ENCODE data around the gene ADARB2.
A peak's percentile ranks its signal among the peaks of the same experiment; 100 is the strongest.
"Not testable (repeated sequence)": the region's sequence is repeated elsewhere in the genome, so short reads cannot be mapped to it uniquely, and the experiment has no call there.

Gene ADARB2

GRCh38 chr10:1451362-1451888 lies 285.9 kb downstream of the ADARB2 start:
- no peak for DNase-seq

DNA sequence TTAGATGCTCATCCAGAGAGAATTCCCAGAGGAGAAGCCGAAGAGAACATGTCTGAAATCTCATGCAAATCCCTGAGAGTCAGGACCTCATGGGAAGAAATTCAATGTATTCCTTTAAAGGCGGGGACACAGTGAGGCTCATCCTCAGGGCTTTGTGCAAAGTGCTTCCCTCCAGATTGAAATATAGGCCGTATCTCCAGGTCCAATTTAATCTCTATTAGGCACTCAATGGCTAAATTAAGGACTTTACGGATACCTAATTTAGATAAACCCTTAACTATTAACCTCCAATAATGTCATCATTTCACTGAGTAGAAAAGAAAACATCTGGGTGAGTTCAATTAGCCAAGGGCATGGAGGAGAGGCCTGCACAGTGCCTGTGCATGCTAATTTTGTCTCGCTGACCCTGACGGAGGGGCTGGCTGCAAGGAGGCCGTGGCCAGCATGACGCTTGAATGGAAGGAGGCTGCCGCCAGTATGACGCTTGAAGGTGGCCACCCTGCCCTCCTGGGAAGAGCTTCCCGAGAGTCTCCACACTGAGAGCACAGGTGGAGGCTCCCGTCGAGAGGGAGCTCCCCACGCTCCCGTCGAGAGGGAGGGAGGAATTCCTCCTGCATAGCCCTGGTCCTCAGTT lies 287.6 kb downstream of the ADARB2 start:
- no peak for DNase-seq

- DNase-seq, result no peak
Measured at GRCh38 chr10:1449021-1449420, 288.3 kb downstream of the ADARB2 start.

DNA sequence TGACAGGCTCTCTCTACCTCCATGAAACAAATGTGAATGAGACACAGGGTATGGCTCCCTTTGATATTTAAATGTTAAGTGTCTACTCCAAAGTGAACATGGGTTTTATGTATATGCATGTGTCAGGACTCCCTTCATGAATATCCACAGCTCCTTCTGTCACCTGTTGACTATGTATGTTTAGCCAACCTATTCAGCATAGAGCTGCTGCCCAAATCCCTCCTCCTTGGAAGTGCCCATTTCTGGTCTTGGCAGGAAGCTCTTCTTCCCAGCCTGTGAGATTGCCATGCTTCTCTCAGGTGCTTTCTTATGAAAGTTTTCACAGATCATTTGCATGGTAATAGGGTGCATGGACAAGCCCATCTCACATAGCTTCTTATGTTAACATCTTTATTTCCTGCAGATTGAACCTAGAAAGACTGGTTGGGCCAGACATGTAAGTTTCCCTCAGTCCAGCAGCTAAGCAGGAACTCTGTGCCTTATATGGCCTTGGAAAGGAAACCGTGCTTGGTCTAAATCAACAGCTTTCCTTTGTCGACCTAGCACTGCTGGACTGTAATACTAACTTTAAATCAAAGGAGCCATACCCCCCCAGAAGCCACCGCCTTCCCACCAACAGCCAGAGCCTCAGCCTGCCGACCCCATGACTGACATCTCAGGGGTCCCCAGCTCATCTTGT lies 288.9 kb downstream of the ADARB2 start:
- peak in 1 of 3 experiments; percentile 4 for DNase-seq

DNA sequence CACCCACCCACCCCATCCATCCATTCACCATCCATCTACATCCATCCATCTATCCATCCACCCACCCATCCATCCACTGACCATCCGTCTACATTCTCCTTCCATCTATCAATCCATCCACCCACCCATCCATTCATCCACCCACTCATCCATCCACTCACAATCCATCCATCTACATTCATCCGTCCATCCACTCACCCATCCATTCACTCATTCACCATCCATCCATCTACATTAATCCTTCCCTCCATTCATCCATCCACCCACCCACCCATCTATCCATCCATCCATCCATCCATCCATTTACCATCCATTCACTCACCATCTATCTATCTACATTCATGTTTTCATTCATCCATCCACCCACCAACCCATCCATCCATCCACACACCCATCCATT lies 292.5 kb downstream of the ADARB2 start:
- DNase-seq, result no peak

GRCh38 chr10:1440897-1441296 lies 296.4 kb downstream of the ADARB2 start:
- no peak for DNase-seq

- DNase-seq, result peak in 2 of 3 experiments; percentile 28 to 62
Measured at GRCh38 chr10:1434912-1435692, 302.2 kb downstream of the ADARB2 start.

DNA sequence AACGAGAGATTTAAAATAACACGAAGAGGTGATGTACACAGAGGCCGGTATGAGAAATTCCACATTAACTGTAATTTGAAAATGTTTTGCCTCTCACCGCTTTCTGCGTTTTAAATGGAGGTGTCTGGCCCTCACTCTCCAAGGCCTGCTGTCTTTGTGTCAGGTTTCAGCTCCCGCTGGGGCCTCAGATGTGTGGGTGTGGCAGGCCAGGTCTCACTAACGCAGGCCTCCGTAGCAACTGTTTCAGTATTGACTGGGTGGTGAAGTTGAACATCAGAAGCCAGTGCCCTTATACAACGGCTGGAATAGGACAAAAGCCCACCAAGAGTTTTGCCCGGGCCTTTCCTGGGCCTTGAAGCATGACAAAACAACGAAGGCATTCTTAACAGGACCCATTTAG lies 303.1 kb downstream of the ADARB2 start:
- peak in 2 of 3 experiments; percentile 5 to 81 for DNase-seq

DNA sequence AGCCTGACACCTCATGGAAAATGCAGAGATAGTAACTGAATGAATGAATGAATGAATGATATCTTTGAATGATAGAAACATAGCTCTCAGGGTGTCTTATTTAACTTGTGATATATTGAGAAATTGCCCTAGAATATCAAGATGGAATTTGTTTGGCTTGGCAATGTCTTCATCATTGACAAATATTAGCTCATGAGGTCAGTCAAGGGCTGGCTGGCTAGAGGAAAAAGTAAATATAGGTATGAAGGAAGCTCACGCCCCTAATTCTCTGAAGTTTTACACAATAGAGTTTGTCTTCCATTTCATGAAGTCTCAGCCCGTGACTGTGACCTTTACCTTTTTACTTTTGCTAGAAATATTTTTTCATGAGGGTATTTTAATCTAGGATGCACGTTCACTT lies 305.2 kb downstream of the ADARB2 start:
- no peak for DNase-seq

- DNase-seq, result no peak
Measured at GRCh38 chr10:1431229-1431628, 306.1 kb downstream of the ADARB2 start.

- DNase-seq, result not testable (repeated sequence)
Measured at GRCh38 chr10:1427521-1428186, 309.7 kb downstream of the ADARB2 start.

GRCh38 chr10:1426786-1427185 lies 310.5 kb downstream of the ADARB2 start:
- no peak for DNase-seq

DNA sequence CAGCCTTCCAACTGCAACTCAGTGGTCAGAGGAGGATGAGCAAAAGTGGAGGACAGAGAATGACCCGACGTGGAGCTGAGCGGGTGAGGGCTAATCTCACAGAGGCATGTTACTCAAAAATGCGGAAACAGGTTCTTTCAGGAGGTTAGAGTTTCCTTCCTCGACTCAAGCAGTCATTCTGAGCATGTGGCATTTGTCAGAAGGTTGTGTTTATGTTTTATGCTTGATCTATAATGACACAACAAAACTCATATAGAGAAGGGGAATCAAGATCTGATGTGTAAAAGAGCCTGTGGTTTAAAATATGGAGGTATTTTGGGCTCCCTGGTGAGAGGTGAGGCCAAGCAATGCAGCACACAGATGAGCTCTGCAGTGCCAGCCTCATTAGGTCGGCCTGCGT lies 311.4 kb downstream of the ADARB2 start:
- DNase-seq, result no peak

DNA sequence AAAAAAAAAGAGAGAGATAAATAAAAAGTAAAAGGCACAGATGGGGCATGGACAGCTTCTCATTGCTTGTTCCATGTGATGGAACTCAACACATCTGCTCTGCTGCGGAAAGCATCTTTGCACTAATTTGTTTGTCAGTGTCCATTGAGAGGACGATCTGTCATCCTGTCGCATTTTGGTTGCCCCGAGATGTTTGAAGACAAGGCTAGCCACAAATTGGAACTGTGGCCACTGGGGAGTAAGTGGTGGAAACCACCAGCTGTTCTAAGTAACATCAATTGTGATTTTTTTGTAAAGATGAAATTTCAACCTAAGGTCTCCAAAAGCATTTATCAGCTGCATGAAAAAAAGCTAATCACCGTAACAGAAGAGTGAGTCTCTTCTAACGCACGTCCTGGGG lies 312.7 kb downstream of the ADARB2 start:
- DNase-seq, result no peak

GRCh38 chr10:1423676-1424253 lies 313.6 kb downstream of the ADARB2 start:
- no peak for DNase-seq

- DNase-seq, result no peak
Measured at GRCh38 chr10:1422275-1422674, 315.1 kb downstream of the ADARB2 start.

DNA sequence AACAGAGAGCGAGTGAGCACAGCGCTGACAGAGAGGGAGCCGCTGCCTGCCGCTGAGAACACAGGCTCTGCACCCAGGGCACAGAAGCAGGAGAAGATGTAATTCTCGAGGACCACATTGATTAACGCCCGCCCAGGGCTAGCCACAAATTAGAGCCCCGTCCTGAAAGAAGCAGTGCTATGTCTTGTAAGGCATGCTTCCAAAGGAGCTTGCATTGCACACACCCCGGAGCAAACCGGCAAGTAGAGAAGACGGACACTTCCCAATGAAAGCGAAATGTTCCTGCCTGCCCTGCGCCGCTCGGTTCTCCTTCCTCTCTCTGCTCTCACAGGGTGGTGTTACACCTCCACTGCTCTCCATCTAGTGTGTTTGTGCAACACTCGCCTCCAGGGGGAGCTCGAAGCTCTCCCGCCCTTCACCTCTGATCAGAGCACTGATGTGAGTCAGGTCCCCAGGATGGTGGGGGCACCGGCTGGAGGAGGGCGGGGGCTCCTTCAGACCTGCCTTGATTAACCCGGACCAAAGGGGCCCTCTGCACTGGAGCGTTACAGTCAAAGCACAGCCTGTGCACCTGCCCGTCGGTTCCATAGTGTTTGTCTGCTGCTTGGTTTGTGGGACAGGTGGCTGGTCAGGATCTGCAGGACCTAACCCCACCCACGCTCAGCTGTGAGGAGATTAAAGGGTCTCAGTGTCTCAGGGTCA lies 316.5 kb downstream of the ADARB2 start:
- peak; percentile 76 to 91 (median 89) for DNase-seq

- DNase-seq, result peak in 2 of 3 experiments; percentile 7 to 51
Measured at GRCh38 chr10:1419796-1420610, 317.3 kb downstream of the ADARB2 start.

- DNase-seq, result no peak
Measured at GRCh38 chr10:1418031-1418550, 319.2 kb downstream of the ADARB2 start.

GRCh38 chr10:1417574-1417973 lies 319.8 kb downstream of the ADARB2 start:
- no peak for DNase-seq

All from NCI-H1417 (cell line).